ENCODE measurements around the gene LIN54. TPM values are rescaled to one million over a fixed set of nuclear protein-coding genes. Genes with fewer than 3 reads are reported as not detected.
"Not testable (repeated sequence)": the region's sequence is repeated elsewhere in the genome, so short reads cannot be mapped to it uniquely, and the experiment has no call there.

Gene LIN54
- total RNA-seq, 2 experiments from 2014 or later, result 40.2 to 42.1 TPM

- H3K27me3 Mint-ChIP-seq (ENCODE audit: low read depth), result no peaks in the 10 kb centered on the region
- DNase-seq (no peak), ATAC-seq (no peak)
- ChIA-PET POLR2A (no interaction called here), CTCF (interaction anchor here (1.3 kb wide), 1 partner anchor 31 kb away, joined by 3 read pairs; no protein-coding TSS in a partner anchor)
- no peak overlapping the region for H3K27ac Mint-ChIP-seq
- H3K4me3 Mint-ChIP-seq, result no peak overlapping the region
- H3K9me3 Mint-ChIP-seq (ENCODE audit: insufficient read depth), result no peaks in the 10 kb centered on the region
- peaks cover 3% of the 10 kb centered on the region for H3K4me1 Mint-ChIP-seq (ENCODE audit: low read depth)
- H3K36me3 Mint-ChIP-seq (ENCODE audit: low read depth), result peaks cover 53% of the 10 kb centered on the region
These were observed 79.5 kb downstream of the LIN54 start for GRCh38 chr4:82930848-82931755.

- no peak overlapping the region for H3K27ac Mint-ChIP-seq
- no peaks in the 10 kb centered on the region for H3K27me3 Mint-ChIP-seq (ENCODE audit: low read depth)
- H3K36me3 Mint-ChIP-seq (ENCODE audit: low read depth), result peaks cover 25% of the 10 kb centered on the region
- H3K4me1 Mint-ChIP-seq (ENCODE audit: low read depth), result no peaks in the 10 kb centered on the region
- H3K4me3 Mint-ChIP-seq, result no peak overlapping the region
- ChIA-PET POLR2A (no interaction called here), CTCF (no interaction called here)
- ATAC-seq, result no peak
- DNase-seq, result no peak
- no peaks in the 10 kb centered on the region for H3K9me3 Mint-ChIP-seq (ENCODE audit: insufficient read depth)
These were observed 88.8 kb downstream of the LIN54 start for GRCh38 chr4:82921795-82922194.

GRCh38 chr4:82919386-82919785 is 91.2 kb downstream of the LIN54 start:
- Mint-ChIP-seq H3K4me1 (ENCODE audit: low read depth) (no peaks in the 10 kb centered on the region), H3K4me3 (no peak overlapping the region), H3K27ac (no peak overlapping the region), H3K36me3 (ENCODE audit: low read depth) (peaks cover 32% of the 10 kb centered on the region), H3K9me3 (ENCODE audit: insufficient read depth) (no peaks in the 10 kb centered on the region), H3K27me3 (ENCODE audit: low read depth) (no peaks in the 10 kb centered on the region)
- ChIA-PET CTCF (no interaction called here), POLR2A (no interaction called here)
- DNase-seq (no peak), ATAC-seq (no peak)

GRCh38 chr4:82918091-82918490 is 92.5 kb downstream of the LIN54 start:
- Mint-ChIP-seq H3K4me3 (no peak overlapping the region), H3K36me3 (ENCODE audit: low read depth) (peaks cover 29% of the 10 kb centered on the region), H3K9me3 (ENCODE audit: insufficient read depth) (no peaks in the 10 kb centered on the region), H3K27me3 (ENCODE audit: low read depth) (no peaks in the 10 kb centered on the region), H3K27ac (no peak overlapping the region), H3K4me1 (ENCODE audit: low read depth) (no peaks in the 10 kb centered on the region)
- DNase-seq (no peak), ATAC-seq (no peak)
- POLR2A ChIA-PET, result no interaction called here
- CTCF ChIA-PET, result no interaction called here

GRCh38 chr4:82913968-82914367 is 96.7 kb downstream of the LIN54 start:
- DNase-seq; H3K4me1 Mint-ChIP-seq (ENCODE audit: low read depth); H3K27me3 Mint-ChIP-seq (ENCODE audit: low read depth); H3K27ac Mint-ChIP-seq; H3K9me3 Mint-ChIP-seq (ENCODE audit: insufficient read depth); H3K4me3 Mint-ChIP-seq; ATAC-seq: not testable (repeated sequence)
- POLR2A ChIA-PET, result interaction anchor here (0.5 to 1.2 kb wide), 2 partner anchors 11 to 366 kb away, joined by 3 read pairs; no protein-coding TSS in a partner anchor
- H3K36me3 Mint-ChIP-seq (ENCODE audit: low read depth), result peaks cover 27% of the 10 kb centered on the region
- CTCF ChIA-PET, result interaction anchor here (1.1 kb wide), 1 partner anchor 8 kb away, joined by 3 read pairs; no protein-coding TSS in a partner anchor

- peaks cover 26% of the 10 kb centered on the region for H3K36me3 Mint-ChIP-seq (ENCODE audit: low read depth)
- H3K27ac Mint-ChIP-seq, result no peak overlapping the region
- no peak for ATAC-seq
- no peaks in the 10 kb centered on the region for H3K27me3 Mint-ChIP-seq (ENCODE audit: low read depth)
- POLR2A ChIA-PET, result interaction anchor here (1.7 kb wide), 1 partner anchor 13 kb away, joined by 4 read pairs; the partner anchor contains the start of gene THAP9
- H3K4me3 Mint-ChIP-seq, result no peak overlapping the region
- no peak for DNase-seq
- no peaks in the 10 kb centered on the region for H3K9me3 Mint-ChIP-seq (ENCODE audit: insufficient read depth)
- CTCF ChIA-PET, result interaction anchor here (1.1 kb wide), 1 partner anchor 8 kb away, joined by 3 read pairs; no protein-coding TSS in a partner anchor
- H3K4me1 Mint-ChIP-seq (ENCODE audit: low read depth), result no peaks in the 10 kb centered on the region
These were observed 97.3 kb downstream of the LIN54 start for GRCh38 chr4:82913305-82913704.

GRCh38 chr4:82909326-82909725 is 101.3 kb downstream of the LIN54 start:
- POLR2A ChIA-PET, result no interaction called here

GRCh38 chr4:82906469-82906868 is 104.2 kb downstream of the LIN54 start:
- Mint-ChIP-seq H3K27ac (no peak overlapping the region), H3K27me3 (ENCODE audit: low read depth) (no peaks in the 10 kb centered on the region), H3K9me3 (ENCODE audit: insufficient read depth) (no peaks in the 10 kb centered on the region), H3K36me3 (ENCODE audit: low read depth) (peaks cover 12% of the 10 kb centered on the region), H3K4me3 (no peak overlapping the region), H3K4me1 (ENCODE audit: low read depth) (peaks cover 31% of the 10 kb centered on the region)
- no peak for ATAC-seq
- CTCF ChIA-PET, result interaction anchor here (1.5 kb wide), 1 partner anchor 129 kb away, joined by 5 read pairs; the partner anchor contains the start of gene COPS4
- DNase-seq, result no peak
- POLR2A ChIA-PET, result interaction anchor here (1.5 kb wide), 1 partner anchor 128 kb away, joined by 4 read pairs; the partner anchor contains the start of gene COPS4

More at GRCh38 chr4:82909326-82909725, 101.3 kb downstream of the LIN54 start:
- no peak for DNase-seq
- CTCF ChIA-PET, result interaction anchor here (0.7 kb wide), 1 partner anchor 9 kb away, joined by 3 read pairs; the partner anchor contains the start of gene THAP9
- H3K4me1 Mint-ChIP-seq (ENCODE audit: low read depth), result peaks cover 18% of the 10 kb centered on the region
- ATAC-seq, result no peak
- no peak overlapping the region for H3K27ac Mint-ChIP-seq
- H3K36me3 Mint-ChIP-seq (ENCODE audit: low read depth), result peaks cover 12% of the 10 kb centered on the region
- no peak overlapping the region for H3K4me3 Mint-ChIP-seq
- no peaks in the 10 kb centered on the region for H3K9me3 Mint-ChIP-seq (ENCODE audit: insufficient read depth)
- H3K27me3 Mint-ChIP-seq (ENCODE audit: low read depth), result no peaks in the 10 kb centered on the region

GRCh38 chr4:82905205-82905604 is 105.4 kb downstream of the LIN54 start:
- peak; percentile 9 for ATAC-seq
- H3K27ac Mint-ChIP-seq, result peak overlapping the region; percentile 55

GRCh38 chr4:82903737-82904136 is 106.9 kb downstream of the LIN54 start:
- Mint-ChIP-seq H3K27ac (peak overlapping the region; percentile 74), H3K4me1 (ENCODE audit: low read depth) (peaks cover 35% of the 10 kb centered on the region), H3K9me3 (ENCODE audit: insufficient read depth) (no peaks in the 10 kb centered on the region), H3K27me3 (ENCODE audit: low read depth) (no peaks in the 10 kb centered on the region), H3K36me3 (ENCODE audit: low read depth) (peaks cover 8% of the 10 kb centered on the region), H3K4me3 (no peak overlapping the region)
- ATAC-seq, result peak; percentile 7
- peak; percentile 46 for DNase-seq
- CTCF ChIA-PET, result interaction anchor here (1.0 kb wide), 1 partner anchor 52 kb away, joined by 3 read pairs; no protein-coding TSS in a partner anchor
- POLR2A ChIA-PET, result interaction anchor here (0.8 to 2.4 kb wide), 3 partner anchors 109 to 381 kb away, joined by 3 to 12 read pairs (median 4); partner anchors contain the start of genes COPS4 and COQ2

More at GRCh38 chr4:82905205-82905604, 105.4 kb downstream of the LIN54 start:
- H3K36me3 Mint-ChIP-seq (ENCODE audit: low read depth), result peaks cover 8% of the 10 kb centered on the region
- ChIA-PET CTCF (interaction anchor here (0.9 to 1.4 kb wide), 3 partner anchors 9 to 106 kb away, joined by 3 to 7 read pairs (median 3); partner anchors contain the start of gene LIN54), POLR2A (interaction anchor here (1.5 to 1.7 kb wide), 2 partner anchors 107 to 130 kb away, joined by 4 to 7 read pairs; partner anchors contain the start of gene COPS4)
- no peaks in the 10 kb centered on the region for H3K27me3 Mint-ChIP-seq (ENCODE audit: low read depth)
- H3K4me3 Mint-ChIP-seq, result peak overlapping the region; percentile 46
- DNase-seq, result peak; percentile 68
- peaks cover 31% of the 10 kb centered on the region for H3K4me1 Mint-ChIP-seq (ENCODE audit: low read depth)
- no peaks in the 10 kb centered on the region for H3K9me3 Mint-ChIP-seq (ENCODE audit: insufficient read depth)

- CTCF ChIA-PET, result interaction anchor here (1.0 to 3.1 kb wide), 4 partner anchors 41 to 472 kb away, joined by 3 to 48 read pairs (median 12); partner anchors contain the start of gene LIN54
- Mint-ChIP-seq H3K9me3 (ENCODE audit: insufficient read depth) (no peaks in the 10 kb centered on the region), H3K4me3 (no peak overlapping the region), H3K4me1 (ENCODE audit: low read depth) (peaks cover 47% of the 10 kb centered on the region), H3K36me3 (ENCODE audit: low read depth) (peaks cover 9% of the 10 kb centered on the region), H3K27ac (no peak overlapping the region), H3K27me3 (ENCODE audit: low read depth) (no peaks in the 10 kb centered on the region)
- no peak for ATAC-seq
- POLR2A ChIA-PET, result interaction anchor here (0.7 to 2.6 kb wide), 6 partner anchors 11 to 336 kb away, joined by 3 to 26 read pairs (median 4); partner anchors contain the start of genes COPS4, LIN54 and SEC31A
- DNase-seq, result no peak
These were observed 109.4 kb downstream of the LIN54 start for GRCh38 chr4:82901183-82901718.
